Ovary (tissue), 9 donors: ENCODE data around the gene ERBB2. TPM values are rescaled to one million over a fixed set of nuclear protein-coding genes. Genes with fewer than 3 reads are reported as not detected.

Source experiments
- DNase-seq, 5 donors: peaks; one replicate each; pipeline ENCODE4 v3.0.0-alpha.2; 2019 to 2020
- H3K27ac ChIP-seq, 2 donors: fragments of 200-600 bp; one replicate each; pipeline versions ENCODE4 v1.5.1 to v1.8.0; 2019 to 2022
- H3K27me3 ChIP-seq: fragments of 200-600 bp; one replicate; pipeline ENCODE4 v1.8.0; 2022
- H3K36me3 ChIP-seq: fragments of 200-600 bp; sonication (generic); one replicate; pipeline ENCODE4 v1.5.1; 2019
- H3K4me1 ChIP-seq: one replicate; pipeline ENCODE4 v1.8.1; 2013; ENCODE audit warnings: mild to moderate bottlenecking, moderate library complexity; ENCODE audit not compliant: insufficient read depth
- H3K4me3 ChIP-seq: fragments of 200-600 bp; sonication (generic); one replicate; pipeline ENCODE4 v1.5.1; 2017
- H3K9me3 ChIP-seq, 2 donors: fragments of 200-600 bp in 1 of 2; sonication (generic) in 1 of 2; one replicate each; pipeline versions ENCODE4 v1.5.1 to v1.8.1; 2013 to 2019; ENCODE audit warnings: mild to moderate bottlenecking in 1 of 2, moderate library complexity in 1 of 2
- EP300 ChIP-seq: sonication (generic); formaldehyde crosslinking; IDR thresholded peaks from one replicate; pipeline ENCODE4 v1.6.1; 2017; ENCODE audit warnings: antibody characterized with exemption
- POLR2A ChIP-seq: fragments of 450-650 bp; IDR thresholded peaks from one replicate; pipeline ENCODE4 v1.6.1; 2017; ENCODE audit warnings: antibody characterized with exemption, mild to moderate bottlenecking, moderate library complexity
- WGBS, 3 donors: extraction: QIAGEN DNeasy Blood & Tissue Kit in 1 of 3; methylation state at CpG; one replicate each; pipeline versions ENCODE4 v1.1.5 to v1.1.7; 2013 to 2017; 5-methylcytosine and 5-hydroxymethylcytosine counted together
- intact Hi-C, 4 donors: fragments of 100-400 bp; cut with DNase I; formaldehyde crosslinking; loops; one replicate each; pipeline versions ENCODE4 v1.11.0 to v1.15.1; 2022 to 2023
- polyA plus RNA-seq, 2 donors: library from polyadenylated mRNA; stranded (reverse); fragments of 200-250 nt in 1 of 2; fragments of 350-450 nt in 1 of 2; fragmentation: Illumina TruSeq in 1 of 2; extraction: RNeasy Lipid Tissue Mini Kit (QIAGEN cat#74804) in 1 of 2; gene quantifications; one replicate each; pipeline ENCODE4 v1.2.3, GENCODE V29; 2013 to 2014
- total RNA-seq, 7 donors: library from RNA; depleted of rRNA in 2 of 7; stranded (reverse); fragments of >200 nt in 2 of 7; fragmentation: NEBNext Ultra II Directional in 3 of 7; extraction: Animal tissue kit (Norgen Biotek cat#: 25700) in 3 of 7; gene quantifications; one replicate each; pipeline versions ENCODE4 v1.1.0 to v1.2.4, GENCODE V29; 2016 to 2023
- TF ChIP-seq, protein P1 (sequence below), 3 donors: fragments of 450-650 bp in 2 of 3; fragments of 200-600 bp in 1 of 3; IDR thresholded peaks; one replicate each; pipeline versions ENCODE4 v1.5.1 to v1.8.0; 2016 to 2022; ENCODE audit warnings: antibody characterized with exemption in 3 of 3, mild to moderate bottlenecking in 1 of 3
- donor health status: DM: no; HTN: no; CAD: no; lungs with moderate emphysema.
- donor health status: DM: no; HTN: no; CAD: no.
- donor health status: Bipolar disorder and iron deficiency.
- donor health status: DM: yes; HTN: yes; CAD: no.
- donor health status: DM: no; HTN: no; CAD: no.
- donor health status: DM: yes; HTN: yes; CAD: no.

Gene ERBB2
- total and polyA plus RNA-seq, 9 donors, result 20.1 to 66.3 (median 50.6) TPM

DNA sequence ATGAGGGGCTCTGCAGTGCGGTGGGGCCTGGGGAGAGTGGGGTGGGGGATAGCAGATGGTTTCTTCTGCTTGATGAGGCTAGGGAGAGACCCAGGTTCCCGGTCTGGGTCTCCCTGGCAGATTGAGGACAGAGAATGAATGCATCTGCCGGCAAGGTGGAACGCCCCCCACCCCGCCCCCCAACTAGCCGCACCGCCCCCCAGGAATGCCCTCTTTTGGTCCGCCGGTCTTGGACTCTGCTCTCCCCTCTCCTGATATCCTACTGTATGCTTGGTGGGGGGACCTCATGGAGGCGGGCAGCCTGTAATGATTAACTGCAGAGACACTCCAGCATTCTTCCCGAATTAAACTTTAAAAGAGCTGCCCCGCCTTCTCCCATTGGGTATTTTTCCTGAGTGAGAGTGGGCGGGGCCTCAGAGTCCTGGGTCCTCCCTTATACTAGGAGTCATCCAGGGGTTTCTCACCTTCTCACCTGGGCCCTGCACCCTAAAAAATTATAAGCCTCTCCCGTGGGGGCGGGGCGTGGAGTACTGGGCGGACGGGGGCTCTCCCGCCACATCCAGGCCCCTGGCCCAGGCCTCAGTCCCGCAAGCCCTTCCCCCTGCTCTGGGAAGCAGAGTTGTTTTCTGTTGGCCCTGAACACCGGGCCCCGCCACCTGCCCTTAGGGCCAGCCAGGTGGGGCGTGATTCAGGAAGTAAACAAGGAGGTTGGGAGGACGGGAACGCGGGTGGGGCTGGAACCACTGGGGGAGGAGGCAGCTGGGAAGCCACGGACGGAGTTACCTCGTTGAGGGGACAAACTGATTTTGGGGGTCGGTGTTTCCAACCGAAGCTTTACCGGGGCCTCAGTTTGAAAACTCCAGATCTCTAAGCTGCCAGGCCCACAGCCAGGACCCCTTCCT, 39.4 kb downstream of the ERBB2 start:
- Histone ChIP-seq H3K4me3 (peak overlapping the region; percentile 11), H3K27ac (no peak overlapping the region), H3K9me3 (no peaks in the 10 kb centered on the region), H3K4me1 (peaks cover 2% of the 10 kb centered on the region), H3K36me3 (no peaks in the 10 kb centered on the region), H3K27me3 (no peaks in the 10 kb centered on the region)
- WGBS, 3 donors, result 4 to 6% (median 4%) methylated on average over 31 to 32 of the region's 32 CpGs
- TF ChIP-seq, protein P1, sequence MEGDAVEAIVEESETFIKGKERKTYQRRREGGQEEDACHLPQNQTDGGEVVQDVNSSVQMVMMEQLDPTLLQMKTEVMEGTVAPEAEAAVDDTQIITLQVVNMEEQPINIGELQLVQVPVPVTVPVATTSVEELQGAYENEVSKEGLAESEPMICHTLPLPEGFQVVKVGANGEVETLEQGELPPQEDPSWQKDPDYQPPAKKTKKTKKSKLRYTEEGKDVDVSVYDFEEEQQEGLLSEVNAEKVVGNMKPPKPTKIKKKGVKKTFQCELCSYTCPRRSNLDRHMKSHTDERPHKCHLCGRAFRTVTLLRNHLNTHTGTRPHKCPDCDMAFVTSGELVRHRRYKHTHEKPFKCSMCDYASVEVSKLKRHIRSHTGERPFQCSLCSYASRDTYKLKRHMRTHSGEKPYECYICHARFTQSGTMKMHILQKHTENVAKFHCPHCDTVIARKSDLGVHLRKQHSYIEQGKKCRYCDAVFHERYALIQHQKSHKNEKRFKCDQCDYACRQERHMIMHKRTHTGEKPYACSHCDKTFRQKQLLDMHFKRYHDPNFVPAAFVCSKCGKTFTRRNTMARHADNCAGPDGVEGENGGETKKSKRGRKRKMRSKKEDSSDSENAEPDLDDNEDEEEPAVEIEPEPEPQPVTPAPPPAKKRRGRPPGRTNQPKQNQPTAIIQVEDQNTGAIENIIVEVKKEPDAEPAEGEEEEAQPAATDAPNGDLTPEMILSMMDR (IDR thresholded peaks at IDR 0.05), result no peak
- no peak for TF ChIP-seq EP300
- TF ChIP-seq POLR2A, result no peak
- intact Hi-C loops, result no loop called here
- peak in 1 of 5 donors; percentile 50 for DNase-seq

DNA sequence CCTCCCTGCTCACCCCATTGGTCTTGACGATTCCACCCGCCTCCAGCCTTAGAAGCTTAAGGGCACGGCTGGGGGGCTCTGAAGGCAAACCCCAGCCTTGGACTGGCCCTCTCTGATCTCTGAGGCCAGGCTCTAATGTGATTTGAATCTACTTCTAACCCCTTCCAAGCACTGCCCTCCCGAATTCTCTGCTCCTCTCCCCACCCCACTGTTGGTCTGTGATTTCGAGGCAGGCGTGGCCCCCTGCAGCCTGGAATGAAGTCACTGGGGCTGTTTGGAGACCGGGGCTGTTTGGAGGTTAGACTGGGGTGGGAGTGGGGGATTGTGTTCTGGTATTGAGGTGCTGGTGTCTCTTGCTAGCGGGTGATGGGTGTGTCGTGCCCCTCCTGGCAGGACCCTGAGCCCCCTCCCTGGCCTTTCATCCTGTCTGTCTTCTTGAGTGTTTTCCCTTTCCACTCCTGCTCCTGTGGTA, 40.1 kb downstream of the ERBB2 start:
- intact Hi-C loops, result no loop called here
- peak overlapping the region; percentile 11 for H3K4me3 ChIP-seq
- no peak for TF ChIP-seq EP300
- TF ChIP-seq, protein P1 (IDR thresholded peaks at IDR 0.05), result no peak
- TF ChIP-seq POLR2A, result no peak
- no peak overlapping the region for H3K27ac ChIP-seq
- H3K4me1 ChIP-seq, result peaks cover 2% of the 10 kb centered on the region
- H3K36me3 ChIP-seq, result no peaks in the 10 kb centered on the region
- H3K9me3 ChIP-seq, result no peaks in the 10 kb centered on the region
- H3K27me3 ChIP-seq, result no peaks in the 10 kb centered on the region
- DNase-seq, result no peak
- 36 to 41% (median 37%) methylated on average over 9 of the region's 9 CpGs for WGBS, 3 donors

DNA sequence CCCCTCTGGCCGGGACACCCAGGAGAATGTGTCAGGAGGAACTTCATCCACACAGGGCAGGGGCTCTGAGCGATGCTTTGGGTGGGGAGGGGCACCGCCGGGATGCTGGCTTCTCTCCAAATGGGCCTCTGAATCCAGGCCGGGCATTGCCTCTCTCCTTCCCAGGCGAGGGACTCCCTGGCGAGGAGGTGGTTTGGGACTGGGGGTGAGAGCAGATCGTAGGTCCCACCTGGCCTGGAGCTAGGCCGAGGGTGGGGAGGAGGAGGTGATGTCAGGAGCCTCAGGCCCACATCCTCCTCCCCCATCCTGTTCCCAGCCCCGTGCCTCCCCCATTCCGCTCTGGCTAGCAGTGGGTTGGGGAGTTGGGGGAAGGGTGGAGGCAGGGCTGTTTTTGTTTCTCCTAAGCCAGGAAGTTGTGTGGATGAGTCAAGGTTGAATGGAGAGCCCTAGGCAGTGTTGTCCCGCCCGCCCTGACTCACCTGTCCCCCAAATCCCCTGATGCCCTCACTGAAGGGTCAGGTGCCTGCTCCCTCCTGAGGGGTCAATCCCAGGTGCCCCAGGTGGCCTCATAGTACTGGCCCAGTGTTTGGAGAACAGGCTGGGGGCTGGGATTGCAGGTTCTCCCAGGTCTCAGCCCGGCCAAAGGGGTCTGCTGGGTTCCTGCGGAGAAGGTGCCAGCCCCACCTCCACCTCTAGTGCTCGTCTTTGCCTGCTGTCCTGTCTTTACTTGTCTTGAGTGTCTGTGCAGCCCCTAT, 40.7 kb downstream of the ERBB2 start:
- no peaks in the 10 kb centered on the region for H3K9me3 ChIP-seq
- no peak overlapping the region for H3K4me3 ChIP-seq
- TF ChIP-seq POLR2A, result no peak
- TF ChIP-seq, protein P1 (IDR thresholded peaks at IDR 0.05), result no peak
- no peak for TF ChIP-seq EP300
- H3K36me3 ChIP-seq, result no peaks in the 10 kb centered on the region
- no peak overlapping the region for H3K27ac ChIP-seq
- 24 to 32% (median 29%) methylated on average over 14 to 16 of the region's 16 CpGs for WGBS, 3 donors
- DNase-seq, result no peak
- peaks cover 2% of the 10 kb centered on the region for H3K4me1 ChIP-seq
- H3K27me3 ChIP-seq, result no peaks in the 10 kb centered on the region
- intact Hi-C loops, result no loop called here

DNA sequence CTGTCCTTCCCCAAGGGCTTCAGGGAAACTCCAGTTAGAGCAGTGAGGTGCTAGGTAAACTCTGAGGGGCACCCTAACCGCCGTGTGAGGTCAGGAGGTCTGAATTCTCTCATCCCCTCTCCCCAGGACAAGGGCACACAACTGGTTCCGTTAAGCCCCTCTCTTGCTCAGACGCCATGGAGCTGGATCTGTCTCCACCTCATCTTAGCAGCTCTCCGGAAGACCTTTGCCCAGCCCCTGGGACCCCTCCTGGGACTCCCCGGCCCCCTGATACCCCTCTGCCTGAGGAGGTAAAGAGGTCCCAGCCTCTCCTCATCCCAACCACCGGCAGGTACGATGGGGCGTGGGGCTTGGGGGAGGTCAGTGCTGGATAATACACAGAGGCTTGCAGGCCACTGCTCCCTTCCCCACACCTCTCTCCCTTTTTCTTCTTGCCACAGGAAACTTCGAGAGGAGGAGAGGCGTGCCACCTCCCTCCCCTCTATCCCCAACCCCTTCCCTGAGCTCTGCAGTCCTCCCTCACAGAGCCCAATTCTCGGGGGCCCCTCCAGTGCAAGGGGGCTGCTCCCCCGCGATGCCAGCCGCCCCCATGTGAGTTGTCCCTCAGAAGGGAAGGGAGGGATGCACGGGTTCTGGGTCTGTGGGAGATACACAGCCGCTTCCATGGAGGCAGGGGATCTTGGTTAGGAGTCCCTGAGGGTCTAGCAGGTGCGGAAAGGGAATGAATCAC, 42.4 kb downstream of the ERBB2 start:
- TF ChIP-seq POLR2A, result no peak

More for the DNA sequence above, 42.4 kb downstream of the ERBB2 start:
- no peaks in the 10 kb centered on the region for H3K27me3 ChIP-seq
- peaks cover 2% of the 10 kb centered on the region for H3K4me1 ChIP-seq
- no peaks in the 10 kb centered on the region for H3K36me3 ChIP-seq
- H3K27ac ChIP-seq, result no peak overlapping the region
- WGBS, 3 donors, result 67 to 72% (median 68%) methylated on average over 18 of the region's 18 CpGs
- intact Hi-C loops, result no loop called here
- no peak for DNase-seq
- H3K4me3 ChIP-seq, result no peak overlapping the region
- H3K9me3 ChIP-seq, result no peaks in the 10 kb centered on the region
